ENCODE data around the gene PHC2. TPM values are rescaled to one million over a fixed set of nuclear protein-coding genes. Genes with fewer than 3 reads are reported as not detected.
A peak's percentile ranks its signal among the peaks of the same experiment; 100 is the strongest.

Gene PHC2
- polyA plus RNA-seq, 1 donor from 2014 or later, result 171 TPM

DNA sequence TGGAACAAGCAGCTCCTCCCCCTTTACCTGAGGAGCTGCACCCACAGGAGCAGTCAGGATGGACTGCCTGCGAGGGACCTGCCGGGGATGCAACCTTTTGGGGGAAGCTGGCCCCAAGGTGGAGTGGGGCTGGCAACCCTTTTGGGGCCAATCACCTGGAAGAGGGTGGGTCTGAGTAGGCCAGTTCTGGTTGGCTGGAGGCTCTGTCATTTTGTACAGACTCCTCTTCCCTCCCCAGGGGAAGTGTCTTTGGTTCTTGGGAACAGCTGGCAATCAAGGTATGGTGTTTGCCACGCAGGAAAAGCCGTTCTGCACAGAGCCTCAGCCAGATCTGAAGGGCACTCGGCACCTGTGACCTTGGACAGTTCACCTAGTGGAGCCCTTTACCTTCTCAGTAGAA is 109.7 kb downstream of the PHC2 start:
- H3K9me2 ChIP-seq (ENCODE audit: insufficient read depth, low read length), result no peaks in the 10 kb centered on the region
- H3K4me2 ChIP-seq (ENCODE audit: low read length), result no peak overlapping the region
- TF ChIP-seq, protein P1, sequence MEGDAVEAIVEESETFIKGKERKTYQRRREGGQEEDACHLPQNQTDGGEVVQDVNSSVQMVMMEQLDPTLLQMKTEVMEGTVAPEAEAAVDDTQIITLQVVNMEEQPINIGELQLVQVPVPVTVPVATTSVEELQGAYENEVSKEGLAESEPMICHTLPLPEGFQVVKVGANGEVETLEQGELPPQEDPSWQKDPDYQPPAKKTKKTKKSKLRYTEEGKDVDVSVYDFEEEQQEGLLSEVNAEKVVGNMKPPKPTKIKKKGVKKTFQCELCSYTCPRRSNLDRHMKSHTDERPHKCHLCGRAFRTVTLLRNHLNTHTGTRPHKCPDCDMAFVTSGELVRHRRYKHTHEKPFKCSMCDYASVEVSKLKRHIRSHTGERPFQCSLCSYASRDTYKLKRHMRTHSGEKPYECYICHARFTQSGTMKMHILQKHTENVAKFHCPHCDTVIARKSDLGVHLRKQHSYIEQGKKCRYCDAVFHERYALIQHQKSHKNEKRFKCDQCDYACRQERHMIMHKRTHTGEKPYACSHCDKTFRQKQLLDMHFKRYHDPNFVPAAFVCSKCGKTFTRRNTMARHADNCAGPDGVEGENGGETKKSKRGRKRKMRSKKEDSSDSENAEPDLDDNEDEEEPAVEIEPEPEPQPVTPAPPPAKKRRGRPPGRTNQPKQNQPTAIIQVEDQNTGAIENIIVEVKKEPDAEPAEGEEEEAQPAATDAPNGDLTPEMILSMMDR (IDR thresholded peaks at IDR 0.05; ENCODE audit: poor library complexity, severe bottlenecking), result no peak
- no peak for TF ChIP-seq SMC3 (conservative IDR thresholded peaks at IDR 0.05; ENCODE audit: poor library complexity)
- peak; percentile 10 for TF ChIP-seq POLR2AphosphoS5 (IDR thresholded peaks at IDR 0.05)
- no peaks in the 10 kb centered on the region for H3K79me2 ChIP-seq (replicated peaks; ENCODE audit: insufficient read depth, low read length)
- peaks cover 23% of the 10 kb centered on the region for H3K36me3 ChIP-seq (ENCODE audit: insufficient read depth, low read length)
- no peak overlapping the region for H3K9ac ChIP-seq (ENCODE audit: low read length)
- no peak overlapping the region for H3K4me3 ChIP-seq (ENCODE audit: low read length)
- no peaks in the 10 kb centered on the region for H3K9me3 ChIP-seq (ENCODE audit: low read length)
- no peaks in the 10 kb centered on the region for H3K27me3 ChIP-seq (ENCODE audit: insufficient read depth, low read depth, low read length)
- H2AFZ ChIP-seq (ENCODE audit: low read depth, low read length), result no peak overlapping the region
- H3K27ac ChIP-seq (ENCODE audit: low read length), result no peak overlapping the region
- peaks cover 11% of the 10 kb centered on the region for H4K20me1 ChIP-seq (ENCODE audit: insufficient read depth)
- H3F3A ChIP-seq (ENCODE audit: insufficient read depth, low read length, poor library complexity, severe bottlenecking), result no peaks in the 10 kb centered on the region

DNA sequence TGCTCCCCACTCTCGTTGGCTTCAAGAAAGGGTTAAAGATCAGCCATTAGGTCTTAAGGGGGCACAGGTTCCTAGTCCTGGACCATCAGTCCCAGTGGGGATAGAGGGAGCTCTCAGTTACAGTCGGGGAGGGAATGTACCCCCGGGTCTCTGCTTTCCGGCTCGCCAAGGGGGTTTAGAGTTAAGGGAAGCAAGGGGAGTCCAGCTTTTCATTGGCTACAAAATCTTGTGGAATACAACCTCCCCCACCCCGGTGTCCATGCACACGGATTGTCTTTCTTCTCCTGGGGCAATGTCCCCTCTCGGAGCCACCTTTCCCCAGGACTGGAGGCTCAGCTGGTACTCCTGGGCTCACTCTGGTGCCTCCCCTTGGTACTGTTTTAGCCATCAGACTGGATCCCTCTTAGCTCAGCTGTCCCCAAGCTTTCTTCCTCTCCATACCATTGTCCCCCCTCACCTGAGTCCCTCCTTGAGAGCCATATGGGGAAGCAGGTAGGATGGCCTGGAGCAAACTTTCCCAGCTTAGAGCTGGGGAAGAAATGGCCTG is 110.2 kb downstream of the PHC2 start, which contains the start of gene A3GALT2:
Gene A3GALT2, minus strand, starts transcription at position 480 of the 547 bp plus-strand sequence. Its CDS starts 0 bp downstream, at position 480.
- no peak within 1 kb of the TSS for H3K27ac ChIP-seq (ENCODE audit: low read length)
- H3F3A ChIP-seq (ENCODE audit: insufficient read depth, low read length, poor library complexity, severe bottlenecking), result no peaks in the 10 kb centered on the region
- H3K9me3 ChIP-seq (ENCODE audit: low read length), result no peaks in the 10 kb centered on the region
- H2AFZ ChIP-seq (ENCODE audit: low read depth, low read length), result no peak within 1 kb of the TSS
- H3K36me3 ChIP-seq (ENCODE audit: insufficient read depth, low read length), result peaks cover 18% of the 10 kb centered on the region
- H3K9me2 ChIP-seq (ENCODE audit: insufficient read depth, low read length), result no peaks in the 10 kb centered on the region
- H3K79me2 ChIP-seq (replicated peaks; ENCODE audit: insufficient read depth, low read length), result no peaks in the 10 kb centered on the region
- H3K4me2 ChIP-seq (ENCODE audit: low read length), result no peak within 1 kb of the TSS
- TF ChIP-seq, protein P2, sequence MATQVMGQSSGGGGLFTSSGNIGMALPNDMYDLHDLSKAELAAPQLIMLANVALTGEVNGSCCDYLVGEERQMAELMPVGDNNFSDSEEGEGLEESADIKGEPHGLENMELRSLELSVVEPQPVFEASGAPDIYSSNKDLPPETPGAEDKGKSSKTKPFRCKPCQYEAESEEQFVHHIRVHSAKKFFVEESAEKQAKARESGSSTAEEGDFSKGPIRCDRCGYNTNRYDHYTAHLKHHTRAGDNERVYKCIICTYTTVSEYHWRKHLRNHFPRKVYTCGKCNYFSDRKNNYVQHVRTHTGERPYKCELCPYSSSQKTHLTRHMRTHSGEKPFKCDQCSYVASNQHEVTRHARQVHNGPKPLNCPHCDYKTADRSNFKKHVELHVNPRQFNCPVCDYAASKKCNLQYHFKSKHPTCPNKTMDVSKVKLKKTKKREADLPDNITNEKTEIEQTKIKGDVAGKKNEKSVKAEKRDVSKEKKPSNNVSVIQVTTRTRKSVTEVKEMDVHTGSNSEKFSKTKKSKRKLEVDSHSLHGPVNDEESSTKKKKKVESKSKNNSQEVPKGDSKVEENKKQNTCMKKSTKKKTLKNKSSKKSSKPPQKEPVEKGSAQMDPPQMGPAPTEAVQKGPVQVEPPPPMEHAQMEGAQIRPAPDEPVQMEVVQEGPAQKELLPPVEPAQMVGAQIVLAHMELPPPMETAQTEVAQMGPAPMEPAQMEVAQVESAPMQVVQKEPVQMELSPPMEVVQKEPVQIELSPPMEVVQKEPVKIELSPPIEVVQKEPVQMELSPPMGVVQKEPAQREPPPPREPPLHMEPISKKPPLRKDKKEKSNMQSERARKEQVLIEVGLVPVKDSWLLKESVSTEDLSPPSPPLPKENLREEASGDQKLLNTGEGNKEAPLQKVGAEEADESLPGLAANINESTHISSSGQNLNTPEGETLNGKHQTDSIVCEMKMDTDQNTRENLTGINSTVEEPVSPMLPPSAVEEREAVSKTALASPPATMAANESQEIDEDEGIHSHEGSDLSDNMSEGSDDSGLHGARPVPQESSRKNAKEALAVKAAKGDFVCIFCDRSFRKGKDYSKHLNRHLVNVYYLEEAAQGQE (IDR thresholded peaks at IDR 0.05; ENCODE audit: borderline replicate concordance), result no peak
- TF ChIP-seq TAF1 (IDR thresholded peaks at IDR 0.05; ENCODE audit: low read depth), result no peak
- no peak for TF ChIP-seq EP300 (conservative IDR thresholded peaks at IDR 0.05; ENCODE audit: poor library complexity, severe bottlenecking)
- no peak within 1 kb of the TSS for H3K9ac ChIP-seq (ENCODE audit: low read length)
- H3K27me3 ChIP-seq (ENCODE audit: insufficient read depth, low read depth, low read length), result no peaks in the 10 kb centered on the region
- peaks cover 7% of the 10 kb centered on the region for H4K20me1 ChIP-seq (ENCODE audit: insufficient read depth)
- no peak within 1 kb of the TSS for H3K4me3 ChIP-seq (ENCODE audit: low read length)

DNA sequence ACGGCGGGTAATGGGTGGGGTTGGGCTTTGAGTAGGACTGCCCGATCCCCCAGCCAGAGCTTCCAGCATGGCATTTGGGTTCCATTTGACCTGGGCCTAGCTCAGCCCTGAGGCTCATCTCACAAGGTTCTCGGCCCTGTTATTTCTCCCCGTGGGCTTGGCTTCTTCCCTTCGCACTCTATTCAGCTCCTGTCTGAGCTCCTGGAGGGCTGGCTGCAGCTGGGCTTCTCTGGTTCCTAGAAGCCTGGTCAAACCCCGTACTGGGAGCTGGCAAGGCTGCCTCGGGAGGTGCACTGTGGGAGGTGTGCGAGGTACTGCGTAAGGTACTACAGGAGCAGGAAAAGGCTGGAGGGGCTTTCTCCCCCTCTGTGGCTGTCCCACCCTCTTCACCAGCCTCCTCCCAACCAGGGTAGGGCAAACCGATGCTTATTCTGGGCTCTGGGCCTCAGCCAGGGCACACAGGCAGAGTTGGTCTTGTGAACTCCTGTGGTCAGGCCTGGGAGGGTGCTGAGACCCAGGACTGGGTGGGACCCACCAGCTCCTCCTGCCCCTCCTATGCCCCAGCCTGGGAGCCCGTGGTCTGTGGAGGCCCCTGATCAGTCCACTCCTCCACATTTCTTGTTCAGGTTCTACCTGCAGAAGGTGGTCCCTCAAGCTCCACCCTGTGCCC is 110.8 kb downstream of the PHC2 start:
- H3K9ac ChIP-seq (ENCODE audit: low read length), result no peak overlapping the region
- no peak for TF ChIP-seq MXI1 (conservative IDR thresholded peaks at IDR 0.05; ENCODE audit: poor library complexity, severe bottlenecking)
- no peak for TF ChIP-seq RAD21 (conservative IDR thresholded peaks at IDR 0.05)
- TF ChIP-seq SMC3 (conservative IDR thresholded peaks at IDR 0.05; ENCODE audit: poor library complexity), result no peak
- TF ChIP-seq POLR2AphosphoS5 (IDR thresholded peaks at IDR 0.05), result no peak
- no peak for TF ChIP-seq TAF1 (IDR thresholded peaks at IDR 0.05; ENCODE audit: low read depth)
- no peak for TF ChIP-seq EZH2 (IDR thresholded peaks at IDR 0.05; ENCODE audit: borderline replicate concordance, insufficient read depth, low read length, poor library complexity, severe bottlenecking)
- TF ChIP-seq, protein P1 (IDR thresholded peaks at IDR 0.05; ENCODE audit: poor library complexity, severe bottlenecking), result no peak
- no peak for TF ChIP-seq EP300 (conservative IDR thresholded peaks at IDR 0.05; ENCODE audit: poor library complexity, severe bottlenecking)
- peaks cover under 1% of the 10 kb centered on the region for H4K20me1 ChIP-seq (ENCODE audit: insufficient read depth)

More for the DNA sequence above, 110.8 kb downstream of the PHC2 start:
- no peaks in the 10 kb centered on the region for H3K9me3 ChIP-seq (ENCODE audit: low read length)
- no peaks in the 10 kb centered on the region for H3K79me2 ChIP-seq (replicated peaks; ENCODE audit: insufficient read depth, low read length)
- no peak overlapping the region for H2AFZ ChIP-seq (ENCODE audit: low read depth, low read length)
- no peaks in the 10 kb centered on the region for H3K9me2 ChIP-seq (ENCODE audit: insufficient read depth, low read length)
- H3K4me2 ChIP-seq (ENCODE audit: low read length), result no peak overlapping the region
- peaks cover 13% of the 10 kb centered on the region for H3K36me3 ChIP-seq (ENCODE audit: insufficient read depth, low read length)
- H3K27me3 ChIP-seq (ENCODE audit: insufficient read depth, low read depth, low read length), result no peaks in the 10 kb centered on the region
- no peak overlapping the region for H3K4me3 ChIP-seq (ENCODE audit: low read length)
- no peaks in the 10 kb centered on the region for H3F3A ChIP-seq (ENCODE audit: insufficient read depth, low read length, poor library complexity, severe bottlenecking)
- H3K27ac ChIP-seq (ENCODE audit: low read length), result no peak overlapping the region

Measured in neural cell (in vitro differentiated cells).